Cardiac muscle cell (in vitro differentiated cells and primary cell): ENCODE measurements around the gene TIAM2. TPM values are rescaled to one million over a fixed set of nuclear protein-coding genes. Genes with fewer than 3 reads are reported as not detected.

Experiments
- DNase-seq, 2 donors: peaks; one replicate each; pipeline versions ENCODE4 v3.0.0 to v3.0.0-alpha.2; 2010 to 2017; ENCODE audit warnings: low read depth in 1 of 2, low spot score in 1 of 2
- H3K27ac ChIP-seq: fragments of 200-600 bp; sonication (generic); 2 replicates; pipeline ENCODE4 v1.5.1; 2016
- H3K27me3 ChIP-seq: fragments of 200-600 bp; sonication (generic); 2 replicates; pipeline ENCODE4 v1.6.0; 2016; ENCODE audit warnings: control low read depth
- H3K36me3 ChIP-seq: fragments of 200-600 bp; sonication (generic); 2 replicates; pipeline ENCODE4 v1.5.1; 2016; ENCODE audit warnings: control low read depth
- H3K4me1 ChIP-seq: fragments of 200-600 bp; sonication (generic); 2 replicates; pipeline ENCODE4 v1.8.1; 2017; ENCODE audit warnings: low read depth, mild to moderate bottlenecking, mixed run types
- H3K4me3 ChIP-seq: fragments of 200-600 bp; sonication (generic); 2 replicates; pipeline ENCODE4 v1.5.1; 2016; ENCODE audit warnings: mild to moderate bottlenecking
- H3K9me3 ChIP-seq: fragments of 200-600 bp; sonication (generic); 2 replicates; pipeline ENCODE4 v1.5.1; 2017; ENCODE audit warnings: low read depth, mild to moderate bottlenecking, control low read depth
- CTCF ChIP-seq: IDR thresholded peaks from 2 replicates; pipeline ENCODE4 v1.5.1; 2012; ENCODE audit warnings: low read depth, mild to moderate bottlenecking, low read length
- polyA plus RNA-seq: library from polyadenylated mRNA; unstranded; fragments of >200 nt; fragmentation: Nextera tagmentation; extraction: Ambion mirVana; gene quantifications from 2 replicates; pipeline ENCODE4 v1.2.1, GENCODE V29; 2016
- total RNA-seq: library from RNA; depleted of rRNA; stranded (reverse); fragments of >200 nt; gene quantifications from 2 replicates; pipeline ENCODE4 v1.2.3, GENCODE V29; 2016

TIAM2 gene
- total and polyA plus RNA-seq, 2 experiments from 2014 or later: 3.9 to 12.4 TPM

GRCh38 chr6:155038104-155038503 lies 43.0 kb downstream of the TIAM2 start:
- H3K4me1 ChIP-seq: no peaks in the 10 kb centered on the region
- no peak overlapping the region for H3K4me3 ChIP-seq
- peaks cover 2% of the 10 kb centered on the region for H3K27me3 ChIP-seq
- no peaks in the 10 kb centered on the region for H3K9me3 ChIP-seq
- H3K36me3 ChIP-seq: no peaks in the 10 kb centered on the region
- H3K27ac ChIP-seq: no peak overlapping the region
- TF ChIP-seq CTCF: no peak
- DNase-seq: no peak

- no peak for TF ChIP-seq CTCF
- Histone ChIP-seq H3K4me3 (no peak overlapping the region), H3K36me3 (no peaks in the 10 kb centered on the region)
These were observed 43.4 kb downstream of the TIAM2 start for GRCh38 chr6:155038527-155038926.

GRCh38 chr6:155039618-155040017 lies 44.5 kb downstream of the TIAM2 start:
- Histone ChIP-seq H3K4me3 (no peak overlapping the region), H3K36me3 (no peaks in the 10 kb centered on the region), H3K4me1 (no peaks in the 10 kb centered on the region), H3K9me3 (no peaks in the 10 kb centered on the region), H3K27ac (no peak overlapping the region), H3K27me3 (peaks cover 3% of the 10 kb centered on the region)
- no peak for TF ChIP-seq CTCF
- DNase-seq: no peak

More at GRCh38 chr6:155038527-155038926, 43.4 kb downstream of the TIAM2 start:
- H3K27ac ChIP-seq: no peak overlapping the region
- DNase-seq: no peak
- peaks cover 3% of the 10 kb centered on the region for H3K27me3 ChIP-seq
- no peaks in the 10 kb centered on the region for H3K9me3 ChIP-seq
- H3K4me1 ChIP-seq: no peaks in the 10 kb centered on the region

GRCh38 chr6:155040154-155040553 lies 45.0 kb downstream of the TIAM2 start:
- Histone ChIP-seq H3K27ac (no peak overlapping the region), H3K9me3 (no peaks in the 10 kb centered on the region), H3K4me1 (no peaks in the 10 kb centered on the region), H3K27me3 (peaks cover 3% of the 10 kb centered on the region), H3K4me3 (no peak overlapping the region), H3K36me3 (no peaks in the 10 kb centered on the region)
- no peak for DNase-seq
- no peak for TF ChIP-seq CTCF

- no peaks in the 10 kb centered on the region for H3K9me3 ChIP-seq
- no peak overlapping the region for H3K4me3 ChIP-seq
- no peak for TF ChIP-seq CTCF
- no peak for DNase-seq
- no peaks in the 10 kb centered on the region for H3K36me3 ChIP-seq
- H3K27ac ChIP-seq: no peak overlapping the region
- H3K4me1 ChIP-seq: no peaks in the 10 kb centered on the region
- peaks cover 3% of the 10 kb centered on the region for H3K27me3 ChIP-seq
These were observed 46.0 kb downstream of the TIAM2 start for GRCh38 chr6:155040901-155041650.
